Measurements from ENCODE around the gene YBX2.

DNA sequence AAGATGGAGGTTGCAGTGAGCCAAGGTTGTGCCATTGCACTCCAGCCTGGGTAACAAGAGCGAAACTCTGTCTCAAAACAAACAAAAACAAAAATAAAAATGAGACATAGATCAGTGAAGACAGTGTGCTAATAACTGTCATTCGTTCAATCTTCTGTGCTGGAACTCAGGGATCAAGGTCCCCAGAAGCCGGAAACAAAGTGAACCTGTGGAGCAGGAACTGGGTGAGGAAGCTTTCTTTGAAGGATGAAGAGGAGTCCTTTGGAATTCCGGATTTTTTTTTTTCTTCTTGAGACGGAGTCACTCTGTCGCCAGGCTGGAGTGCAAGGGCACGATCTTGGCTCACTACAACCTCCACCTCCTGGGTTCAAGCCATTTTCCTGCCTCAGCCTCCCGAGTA, 15.0 kb downstream of the YBX2 start:
- TF ChIP-seq TCF7L2 (IDR thresholded peaks at IDR 0.05; ENCODE audit: borderline replicate concordance, low read depth, low read length) (no peak), ZNF2 (tag by site-specific recombination; IDR thresholded peaks at IDR 0.05) (no peak), ZEB2 (tag by site-specific recombination; IDR thresholded peaks at IDR 0.05) (no peak), ZSCAN30 (tag by site-specific recombination; IDR thresholded peaks at IDR 0.05) (no peak), ZNF146 (tag by site-specific recombination; IDR thresholded peaks at IDR 0.05) (no peak), ZNF423 (tag by site-specific recombination; IDR thresholded peaks at IDR 0.05) (no peak)
- TF ChIP-seq, protein P1, sequence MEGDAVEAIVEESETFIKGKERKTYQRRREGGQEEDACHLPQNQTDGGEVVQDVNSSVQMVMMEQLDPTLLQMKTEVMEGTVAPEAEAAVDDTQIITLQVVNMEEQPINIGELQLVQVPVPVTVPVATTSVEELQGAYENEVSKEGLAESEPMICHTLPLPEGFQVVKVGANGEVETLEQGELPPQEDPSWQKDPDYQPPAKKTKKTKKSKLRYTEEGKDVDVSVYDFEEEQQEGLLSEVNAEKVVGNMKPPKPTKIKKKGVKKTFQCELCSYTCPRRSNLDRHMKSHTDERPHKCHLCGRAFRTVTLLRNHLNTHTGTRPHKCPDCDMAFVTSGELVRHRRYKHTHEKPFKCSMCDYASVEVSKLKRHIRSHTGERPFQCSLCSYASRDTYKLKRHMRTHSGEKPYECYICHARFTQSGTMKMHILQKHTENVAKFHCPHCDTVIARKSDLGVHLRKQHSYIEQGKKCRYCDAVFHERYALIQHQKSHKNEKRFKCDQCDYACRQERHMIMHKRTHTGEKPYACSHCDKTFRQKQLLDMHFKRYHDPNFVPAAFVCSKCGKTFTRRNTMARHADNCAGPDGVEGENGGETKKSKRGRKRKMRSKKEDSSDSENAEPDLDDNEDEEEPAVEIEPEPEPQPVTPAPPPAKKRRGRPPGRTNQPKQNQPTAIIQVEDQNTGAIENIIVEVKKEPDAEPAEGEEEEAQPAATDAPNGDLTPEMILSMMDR (tag by site-specific recombination; IDR thresholded peaks at IDR 0.05), result no peak
- TF ChIP-seq, protein P2, sequence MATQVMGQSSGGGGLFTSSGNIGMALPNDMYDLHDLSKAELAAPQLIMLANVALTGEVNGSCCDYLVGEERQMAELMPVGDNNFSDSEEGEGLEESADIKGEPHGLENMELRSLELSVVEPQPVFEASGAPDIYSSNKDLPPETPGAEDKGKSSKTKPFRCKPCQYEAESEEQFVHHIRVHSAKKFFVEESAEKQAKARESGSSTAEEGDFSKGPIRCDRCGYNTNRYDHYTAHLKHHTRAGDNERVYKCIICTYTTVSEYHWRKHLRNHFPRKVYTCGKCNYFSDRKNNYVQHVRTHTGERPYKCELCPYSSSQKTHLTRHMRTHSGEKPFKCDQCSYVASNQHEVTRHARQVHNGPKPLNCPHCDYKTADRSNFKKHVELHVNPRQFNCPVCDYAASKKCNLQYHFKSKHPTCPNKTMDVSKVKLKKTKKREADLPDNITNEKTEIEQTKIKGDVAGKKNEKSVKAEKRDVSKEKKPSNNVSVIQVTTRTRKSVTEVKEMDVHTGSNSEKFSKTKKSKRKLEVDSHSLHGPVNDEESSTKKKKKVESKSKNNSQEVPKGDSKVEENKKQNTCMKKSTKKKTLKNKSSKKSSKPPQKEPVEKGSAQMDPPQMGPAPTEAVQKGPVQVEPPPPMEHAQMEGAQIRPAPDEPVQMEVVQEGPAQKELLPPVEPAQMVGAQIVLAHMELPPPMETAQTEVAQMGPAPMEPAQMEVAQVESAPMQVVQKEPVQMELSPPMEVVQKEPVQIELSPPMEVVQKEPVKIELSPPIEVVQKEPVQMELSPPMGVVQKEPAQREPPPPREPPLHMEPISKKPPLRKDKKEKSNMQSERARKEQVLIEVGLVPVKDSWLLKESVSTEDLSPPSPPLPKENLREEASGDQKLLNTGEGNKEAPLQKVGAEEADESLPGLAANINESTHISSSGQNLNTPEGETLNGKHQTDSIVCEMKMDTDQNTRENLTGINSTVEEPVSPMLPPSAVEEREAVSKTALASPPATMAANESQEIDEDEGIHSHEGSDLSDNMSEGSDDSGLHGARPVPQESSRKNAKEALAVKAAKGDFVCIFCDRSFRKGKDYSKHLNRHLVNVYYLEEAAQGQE (tag by site-specific recombination; IDR thresholded peaks at IDR 0.05), result no peak
- TF ChIP-seq, protein P3, sequence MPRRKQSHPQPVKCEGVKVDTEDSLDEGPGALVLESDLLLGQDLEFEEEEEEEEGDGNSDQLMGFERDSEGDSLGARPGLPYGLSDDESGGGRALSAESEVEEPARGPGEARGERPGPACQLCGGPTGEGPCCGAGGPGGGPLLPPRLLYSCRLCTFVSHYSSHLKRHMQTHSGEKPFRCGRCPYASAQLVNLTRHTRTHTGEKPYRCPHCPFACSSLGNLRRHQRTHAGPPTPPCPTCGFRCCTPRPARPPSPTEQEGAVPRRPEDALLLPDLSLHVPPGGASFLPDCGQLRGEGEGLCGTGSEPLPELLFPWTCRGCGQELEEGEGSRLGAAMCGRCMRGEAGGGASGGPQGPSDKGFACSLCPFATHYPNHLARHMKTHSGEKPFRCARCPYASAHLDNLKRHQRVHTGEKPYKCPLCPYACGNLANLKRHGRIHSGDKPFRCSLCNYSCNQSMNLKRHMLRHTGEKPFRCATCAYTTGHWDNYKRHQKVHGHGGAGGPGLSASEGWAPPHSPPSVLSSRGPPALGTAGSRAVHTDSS (tag by site-specific recombination; IDR thresholded peaks at IDR 0.05), result no peak

Data from HEK293 (cell line).